Measurements from ENCODE around the gene CRELD2.

DNA sequence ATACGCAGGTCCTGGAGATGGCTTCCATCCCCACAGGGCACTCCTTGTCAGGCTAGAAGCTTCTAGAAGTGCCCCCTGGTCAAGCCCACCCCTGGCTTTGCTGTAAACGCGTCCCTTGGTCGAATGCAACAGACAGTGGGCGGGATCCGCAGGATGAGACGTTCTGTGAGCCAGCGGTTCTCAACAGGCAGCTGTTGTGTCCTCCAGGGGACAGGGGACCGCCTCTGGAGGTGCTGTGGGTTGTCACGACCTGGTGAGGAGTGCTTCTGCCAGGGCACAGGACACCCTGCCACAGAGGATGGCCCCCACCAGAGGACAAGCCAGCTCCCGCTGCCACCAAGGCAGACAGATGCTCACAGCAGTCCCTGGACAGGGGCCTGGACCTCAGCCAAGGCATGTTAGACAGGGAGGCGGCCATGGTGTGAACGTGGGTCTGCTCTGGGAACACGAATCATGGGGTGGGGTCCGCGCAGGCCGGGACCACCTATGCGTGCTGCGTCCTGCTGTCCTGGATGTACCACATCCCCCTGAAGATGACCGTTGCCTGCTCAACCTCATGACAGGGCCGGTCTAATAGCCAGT lies 11.7 kb downstream of the CRELD2 start:
- TF ChIP-seq, protein P1, sequence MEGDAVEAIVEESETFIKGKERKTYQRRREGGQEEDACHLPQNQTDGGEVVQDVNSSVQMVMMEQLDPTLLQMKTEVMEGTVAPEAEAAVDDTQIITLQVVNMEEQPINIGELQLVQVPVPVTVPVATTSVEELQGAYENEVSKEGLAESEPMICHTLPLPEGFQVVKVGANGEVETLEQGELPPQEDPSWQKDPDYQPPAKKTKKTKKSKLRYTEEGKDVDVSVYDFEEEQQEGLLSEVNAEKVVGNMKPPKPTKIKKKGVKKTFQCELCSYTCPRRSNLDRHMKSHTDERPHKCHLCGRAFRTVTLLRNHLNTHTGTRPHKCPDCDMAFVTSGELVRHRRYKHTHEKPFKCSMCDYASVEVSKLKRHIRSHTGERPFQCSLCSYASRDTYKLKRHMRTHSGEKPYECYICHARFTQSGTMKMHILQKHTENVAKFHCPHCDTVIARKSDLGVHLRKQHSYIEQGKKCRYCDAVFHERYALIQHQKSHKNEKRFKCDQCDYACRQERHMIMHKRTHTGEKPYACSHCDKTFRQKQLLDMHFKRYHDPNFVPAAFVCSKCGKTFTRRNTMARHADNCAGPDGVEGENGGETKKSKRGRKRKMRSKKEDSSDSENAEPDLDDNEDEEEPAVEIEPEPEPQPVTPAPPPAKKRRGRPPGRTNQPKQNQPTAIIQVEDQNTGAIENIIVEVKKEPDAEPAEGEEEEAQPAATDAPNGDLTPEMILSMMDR (IDR thresholded peaks at IDR 0.05), result no peak
- no peak for TF ChIP-seq POLR2A (IDR thresholded peaks at IDR 0.05)

Measured in suprapubic skin (tissue), 3 donors.